Measurements from ENCODE around the gene CLIC4. TPM values are rescaled to one million over a fixed set of nuclear protein-coding genes. Genes with fewer than 3 reads are reported as not detected.
A peak's percentile ranks its signal among the peaks of the same experiment; 100 is the strongest.

Gene CLIC4
- total RNA-seq, 1 experiment from 2014 or later = 123 TPM

DNA sequence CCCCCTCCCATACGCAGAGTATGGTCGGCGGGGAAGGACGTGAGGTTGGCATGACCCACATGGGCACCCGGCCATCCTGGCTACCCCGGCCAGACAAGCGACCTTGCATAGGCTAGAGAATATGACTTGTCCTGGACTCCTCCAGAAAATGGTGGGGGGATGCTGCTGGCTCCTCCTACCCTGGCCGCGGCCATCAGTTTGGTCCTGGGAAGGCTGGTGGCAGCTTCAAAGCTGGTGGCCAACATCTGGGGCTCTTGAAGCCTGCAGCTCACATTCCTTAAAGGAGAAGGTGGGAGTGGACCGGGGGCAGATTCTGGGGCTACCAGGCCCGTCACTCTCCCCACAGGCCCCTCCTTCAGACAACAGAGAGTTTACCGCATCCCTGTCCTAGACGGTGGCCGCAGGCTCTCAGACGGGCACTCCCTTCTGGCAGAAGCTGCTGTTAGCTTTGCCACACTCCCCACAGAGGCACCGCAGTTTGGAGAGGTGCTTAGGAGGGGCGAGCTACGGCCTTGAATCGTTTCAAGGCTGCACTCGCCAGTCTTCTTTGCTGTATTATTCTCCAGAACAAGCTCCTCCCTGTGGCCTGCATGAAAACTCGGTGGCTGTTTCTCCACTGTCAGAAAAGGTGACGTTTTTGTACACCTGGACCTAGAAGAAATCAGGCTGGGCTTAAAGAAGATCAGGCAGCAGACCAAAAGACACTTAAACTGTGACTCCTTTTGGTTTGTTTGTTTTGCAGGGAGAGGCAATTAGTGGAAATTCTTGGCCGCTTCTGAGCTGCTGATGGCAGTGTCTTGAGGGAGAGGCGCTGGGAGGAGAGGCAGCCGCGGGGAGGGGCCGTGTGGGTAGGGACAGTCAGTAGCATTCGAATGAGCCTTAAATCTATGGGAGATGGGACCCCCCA is 116.8 kb downstream of the CLIC4 start:
- BruUV-seq (replicated peaks) = no TSS peak
- no peaks in the 10 kb centered on the region for H3F3A ChIP-seq (ENCODE audit: insufficient read depth, low read depth)
- no peaks in the 10 kb centered on the region for H3K79me2 ChIP-seq (ENCODE audit: low read depth)
- DNase-seq = peak; percentile 36
- H3K9me3 ChIP-seq (ENCODE audit: insufficient read depth, low read depth) = no peaks in the 10 kb centered on the region
- H3K4me2 ChIP-seq = no peak overlapping the region
- peaks cover 4% of the 10 kb centered on the region; the same call in 1 of the 2 replicates for H3K4me1 ChIP-seq (replicated peaks; ENCODE audit: insufficient read depth)
- no peaks in the 10 kb centered on the region for H3K9me2 ChIP-seq (ENCODE audit: insufficient read depth)
- CTCF ChIA-PET = interaction anchor here (0.6 to 1.6 kb wide), 3 partner anchors 36 to 106 kb away, joined by 3 to 6 read pairs (median 3); no protein-coding TSS in a partner anchor
- H3K36me3 ChIP-seq (ENCODE audit: low read depth) = no peaks in the 10 kb centered on the region
- no peaks in the 10 kb centered on the region for H3K27me3 ChIP-seq (ENCODE audit: insufficient read depth, low read depth)
- H4K20me1 ChIP-seq (ENCODE audit: insufficient read depth) = no peaks in the 10 kb centered on the region
- no peak overlapping the region for H3K27ac ChIP-seq
- intact Hi-C loops (cut with micrococcal nuclease; ENCODE audit: unreplicated experiment) = no loop called here
- TF ChIP-seq EZH2 (IDR thresholded peaks at IDR 0.05; ENCODE audit: low read depth) = no peak
- TF ChIP-seq, protein P1, sequence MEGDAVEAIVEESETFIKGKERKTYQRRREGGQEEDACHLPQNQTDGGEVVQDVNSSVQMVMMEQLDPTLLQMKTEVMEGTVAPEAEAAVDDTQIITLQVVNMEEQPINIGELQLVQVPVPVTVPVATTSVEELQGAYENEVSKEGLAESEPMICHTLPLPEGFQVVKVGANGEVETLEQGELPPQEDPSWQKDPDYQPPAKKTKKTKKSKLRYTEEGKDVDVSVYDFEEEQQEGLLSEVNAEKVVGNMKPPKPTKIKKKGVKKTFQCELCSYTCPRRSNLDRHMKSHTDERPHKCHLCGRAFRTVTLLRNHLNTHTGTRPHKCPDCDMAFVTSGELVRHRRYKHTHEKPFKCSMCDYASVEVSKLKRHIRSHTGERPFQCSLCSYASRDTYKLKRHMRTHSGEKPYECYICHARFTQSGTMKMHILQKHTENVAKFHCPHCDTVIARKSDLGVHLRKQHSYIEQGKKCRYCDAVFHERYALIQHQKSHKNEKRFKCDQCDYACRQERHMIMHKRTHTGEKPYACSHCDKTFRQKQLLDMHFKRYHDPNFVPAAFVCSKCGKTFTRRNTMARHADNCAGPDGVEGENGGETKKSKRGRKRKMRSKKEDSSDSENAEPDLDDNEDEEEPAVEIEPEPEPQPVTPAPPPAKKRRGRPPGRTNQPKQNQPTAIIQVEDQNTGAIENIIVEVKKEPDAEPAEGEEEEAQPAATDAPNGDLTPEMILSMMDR (conservative IDR thresholded peaks at IDR 0.05) = no peak
- no peak overlapping the region for H3K4me3 ChIP-seq
- POLR2A ChIA-PET (ENCODE audit: unreplicated experiment) = no interaction called here
- H2AFZ ChIP-seq = no peak overlapping the region

DNA sequence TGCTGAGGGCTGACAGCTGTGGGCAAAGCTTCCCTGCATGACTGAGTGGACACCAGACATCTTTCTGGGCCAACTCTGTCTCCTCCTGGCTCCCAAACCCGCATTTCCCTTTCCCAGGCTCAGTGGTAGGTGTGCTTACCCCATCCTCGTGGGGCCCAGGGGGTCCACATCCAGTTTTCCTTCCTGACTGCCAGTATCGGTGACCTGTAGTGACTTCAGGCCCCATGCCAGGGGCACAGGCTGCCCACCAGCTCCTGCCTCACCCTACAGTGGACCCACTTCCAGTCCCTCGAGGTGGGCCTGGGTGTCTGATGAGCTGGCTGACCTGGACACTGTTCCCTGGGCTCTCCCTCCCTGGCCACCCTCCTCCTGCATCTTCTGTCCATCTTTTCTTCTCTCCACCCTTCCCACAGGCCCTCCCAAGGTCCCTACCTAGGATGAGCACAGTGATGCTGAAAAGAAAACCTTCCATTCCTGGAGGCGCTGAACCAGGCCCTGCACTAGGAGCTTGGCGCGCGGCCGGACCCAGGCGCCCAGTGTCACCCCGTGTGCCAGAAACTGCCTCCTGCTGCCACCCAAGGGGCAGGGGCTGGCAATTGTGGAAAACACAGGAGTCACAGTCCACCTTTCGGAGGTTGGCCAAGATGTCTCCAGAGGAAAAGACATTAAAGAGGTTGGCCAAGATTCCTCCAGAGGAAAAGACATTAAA is 117.7 kb downstream of the CLIC4 start:
- H4K20me1 ChIP-seq (ENCODE audit: insufficient read depth) = no peaks in the 10 kb centered on the region
- H3K9me3 ChIP-seq (ENCODE audit: insufficient read depth, low read depth) = no peaks in the 10 kb centered on the region
- no peak for TF ChIP-seq EZH2 (IDR thresholded peaks at IDR 0.05; ENCODE audit: low read depth)
- TF ChIP-seq, protein P1 (conservative IDR thresholded peaks at IDR 0.05) = no peak
- DNase-seq = no peak
- no TSS peak for BruUV-seq (replicated peaks)
- H3K4me1 ChIP-seq (replicated peaks; ENCODE audit: insufficient read depth) = peaks cover 4% of the 10 kb centered on the region; the same call in 1 of the 2 replicates
- H2AFZ ChIP-seq = no peak overlapping the region
- no peaks in the 10 kb centered on the region for H3K36me3 ChIP-seq (ENCODE audit: low read depth)
- no peaks in the 10 kb centered on the region for H3K9me2 ChIP-seq (ENCODE audit: insufficient read depth)
- intact Hi-C loops (cut with micrococcal nuclease; ENCODE audit: unreplicated experiment) = no loop called here
- H3K4me3 ChIP-seq = no peak overlapping the region
- H3K27ac ChIP-seq = no peak overlapping the region
- ChIA-PET CTCF (interaction anchor here (0.6 to 1.6 kb wide), 3 partner anchors 35 to 105 kb away, joined by 3 to 6 read pairs (median 3); no protein-coding TSS in a partner anchor), POLR2A (ENCODE audit: unreplicated experiment) (no interaction called here)
- no peaks in the 10 kb centered on the region for H3K27me3 ChIP-seq (ENCODE audit: insufficient read depth, low read depth)
- H3K4me2 ChIP-seq = no peak overlapping the region
- H3F3A ChIP-seq (ENCODE audit: insufficient read depth, low read depth) = no peaks in the 10 kb centered on the region
- H3K79me2 ChIP-seq (ENCODE audit: low read depth) = no peaks in the 10 kb centered on the region

DNA sequence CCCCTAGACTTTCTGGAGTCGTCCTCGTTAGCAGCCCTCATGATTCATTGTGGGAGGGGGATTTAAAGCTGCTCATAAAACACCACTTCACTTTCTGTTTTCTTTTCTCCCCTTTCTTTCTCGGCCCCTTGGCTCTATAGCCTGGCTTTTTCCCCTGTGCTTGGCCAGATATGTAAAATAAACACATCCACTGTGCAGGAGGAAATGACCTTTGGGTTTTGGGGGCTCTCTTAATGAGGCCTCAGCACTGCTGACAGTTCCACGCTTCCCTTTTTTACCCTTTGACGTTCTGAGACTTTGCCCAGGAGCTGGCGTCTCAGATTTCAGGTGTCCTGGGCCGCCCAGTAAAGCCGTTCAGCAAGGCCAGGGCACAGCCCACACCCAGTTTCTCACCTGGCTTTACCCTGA is 119.1 kb downstream of the CLIC4 start:
- intact Hi-C loops (cut with micrococcal nuclease; ENCODE audit: unreplicated experiment) = no loop called here
- DNase-seq = peak in 1 of 2 experiments; percentile 54
- no TSS peak for BruUV-seq (replicated peaks)
- no peaks in the 10 kb centered on the region for H4K20me1 ChIP-seq (ENCODE audit: insufficient read depth)
- no peaks in the 10 kb centered on the region for H3K27me3 ChIP-seq (ENCODE audit: insufficient read depth, low read depth)
- H3K4me1 ChIP-seq (replicated peaks; ENCODE audit: insufficient read depth) = peaks cover 4% of the 10 kb centered on the region; the same call in 1 of the 2 replicates
- ChIA-PET POLR2A (ENCODE audit: unreplicated experiment) (interaction anchor here (0.6 kb wide), 1 partner anchor 191 kb away, joined by 3 read pairs; no protein-coding TSS in a partner anchor), CTCF (interaction anchor here (0.6 kb wide), 2 partner anchors 10 to 133 kb away, joined by 3 read pairs; no protein-coding TSS in a partner anchor)
- H3K4me2 ChIP-seq = no peak overlapping the region
- no peak overlapping the region for H3K4me3 ChIP-seq
- no peak overlapping the region for H3K27ac ChIP-seq
- no peaks in the 10 kb centered on the region for H3K9me3 ChIP-seq (ENCODE audit: insufficient read depth, low read depth)
- no peak for TF ChIP-seq EZH2 (IDR thresholded peaks at IDR 0.05; ENCODE audit: low read depth)
- TF ChIP-seq, protein P1 (conservative IDR thresholded peaks at IDR 0.05) = no peak
- no peaks in the 10 kb centered on the region for H3K36me3 ChIP-seq (ENCODE audit: low read depth)
- no peak overlapping the region for H2AFZ ChIP-seq
- H3K79me2 ChIP-seq (ENCODE audit: low read depth) = no peaks in the 10 kb centered on the region
- H3K9me2 ChIP-seq (ENCODE audit: insufficient read depth) = no peaks in the 10 kb centered on the region
- no peaks in the 10 kb centered on the region for H3F3A ChIP-seq (ENCODE audit: insufficient read depth, low read depth)
